HepG2 (cell line): Measurements from ENCODE around the gene NENF. TPM values are rescaled to one million over a fixed set of nuclear protein-coding genes. Genes with fewer than 3 reads are reported as not detected.
"Not testable (repeated sequence)": the region's sequence is repeated elsewhere in the genome, so short reads cannot be mapped to it uniquely, and the experiment has no call there.

Experiments used
- ATAC-seq: fragments of 200-7000 bp; cut with Tn5 transposase; 3 replicates; pipeline ENCODE4 v1.9.1; 2020; ENCODE audit warnings: mild to moderate bottlenecking, moderate library complexity
- BruUV-seq: library from RNA; stranded (reverse); fragments of 400-500 nt; replicated peaks from 2 replicates; lab custom pipeline; 2021; lab: Mats Ljungman, UMichigan
- CTCF ChIA-PET: fragments of 300-600 bp; formaldehyde crosslinking; extraction: SDS; loops from one replicate; lab custom pipeline; 2021; ENCODE audit warnings: low total read pairs, inconsistent platforms, low intra/inter-chr PET ratio; lab: Yijun Ruan, JAX
- POLR2A ChIA-PET: fragments of 350-600 bp; sonication (Branson Sonifier 250); formaldehyde crosslinking; loops from one replicate; lab custom pipeline; 2020; ENCODE audit warnings: antibody characterized with exemption, inconsistent platforms; lab: Yijun Ruan, JAX
- DNase-seq: peaks from one replicate; pipeline ENCODE4 v3.0.0-alpha.2; 2015; ENCODE audit warnings: low spot score
- FAIRE-seq: peaks from 3 replicates; lab custom pipeline; 2011; peaks lifted over from hg19 to GRCh38; lab: Jason Lieb, UNC
- H2AFZ ChIP-seq: one replicate; pipeline ENCODE4 v1.6.1; 2011; ENCODE audit warnings: low read length, inconsistent platforms
- H3K27ac ChIP-seq: fragments of 300-600 bp; 3 replicates; pipeline ENCODE4 v1.8.0; 2011; ENCODE audit warnings: mixed run types, mild to moderate bottlenecking, mixed read lengths, low read length, inconsistent platforms; ENCODE audit not compliant: insufficient read depth; ENCODE audit errors: extremely low read length
- H3K27me3 ChIP-seq, 2 experiments: fragments of 200-600 bp in 1 of 2; 2 replicates in 1 of 2; 3 replicates in 1 of 2; pipeline versions ENCODE4 v1.6.0 to v1.8.0; 2011; ENCODE audit warnings: low read length in 2 of 2, mild to moderate bottlenecking in 2 of 2, moderate library complexity in 2 of 2, inconsistent platforms in 1 of 2; ENCODE audit not compliant: insufficient read depth in 2 of 2, control insufficient read depth in 1 of 2
- H3K36me3 ChIP-seq, 2 experiments: fragments of 200-600 bp in 1 of 2; replicated peaks in 1 of 2; 2 replicates in 1 of 2; 3 replicates in 1 of 2; pipeline versions ENCODE4 v1.5.1 to v1.8.0; 2011; ENCODE audit warnings: low read length in 2 of 2, inconsistent platforms in 1 of 2; ENCODE audit not compliant: insufficient read depth in 2 of 2, control insufficient read depth in 1 of 2
- H3K4me1 ChIP-seq: 2 replicates; pipeline ENCODE4 v1.5.1; 2012; ENCODE audit warnings: low read length, inconsistent platforms; ENCODE audit not compliant: insufficient read depth
- H3K4me2 ChIP-seq: 2 replicates; pipeline ENCODE4 v1.6.0; 2011; ENCODE audit warnings: low read depth, low read length, inconsistent platforms
- H3K4me3 ChIP-seq, 3 experiments: fragments of 200-600 bp in 1 of 3; sonication (generic), shearing (Covaris generic) in 1 of 3; replicated peaks in 1 of 3; 2 replicates each; pipeline ENCODE4 v1.5.1; 2011 to 2016; ENCODE audit warnings: low read length in 3 of 3, inconsistent platforms in 2 of 3, low read depth in 2 of 3, mild to moderate bottlenecking in 2 of 3, control low read depth in 1 of 3, mixed read lengths in 1 of 3; ENCODE audit not compliant: insufficient read depth in 1 of 3
- H3K79me2 ChIP-seq: one replicate; pipeline ENCODE4 v1.6.1; 2011; ENCODE audit warnings: low read length, inconsistent platforms; ENCODE audit not compliant: insufficient read depth
- H3K9ac ChIP-seq: 2 replicates; pipeline ENCODE4 v1.6.0; 2011; ENCODE audit warnings: mild to moderate bottlenecking, low read depth, low read length, inconsistent platforms; ENCODE audit not compliant: insufficient read depth
- H3K9me3 ChIP-seq: 2 replicates; pipeline ENCODE4 v1.5.1; 2012; ENCODE audit warnings: mild to moderate bottlenecking, low read length
- H4K20me1 ChIP-seq: 2 replicates; pipeline ENCODE4 v1.6.0; 2011; ENCODE audit warnings: inconsistent platforms, mild to moderate bottlenecking, low read length, moderate library complexity; ENCODE audit not compliant: insufficient read depth
- CBX2 ChIP-seq, 2 experiments: fragments of 200-600 bp in 1 of 2; sonication (generic); formaldehyde crosslinking in 1 of 2; IDR thresholded peaks; 2 replicates each; pipeline versions ENCODE4 v1.7.0 to v1.8.1; 2018 to 2022; ENCODE audit warnings: low read depth in 2 of 2, low read length in 1 of 2, mild to moderate bottlenecking in 1 of 2, missing genetic modification reagents in 1 of 2
- ZNF317 ChIP-seq: sonication (generic); formaldehyde crosslinking; IDR thresholded peaks from 2 replicates; pipeline ENCODE4 v1.5.0; 2020; ENCODE audit warnings: mild to moderate bottlenecking, missing genetic modification reagents
- ZNF510 ChIP-seq: sonication (generic); formaldehyde crosslinking; IDR thresholded peaks from 2 replicates; pipeline ENCODE4 v1.4.0; 2020; ENCODE audit warnings: low read depth, mild to moderate bottlenecking, missing genetic modification reagents
- WGBS: methylation state at CpG from one replicate; pipeline ENCODE4 v1.1.6; 2017; ENCODE audit warnings: low lambda C conversion rate; 5-methylcytosine and 5-hydroxymethylcytosine counted together
- in situ Hi-C: cut with HindIII; loops from 2 replicates; pipeline ENCODE4 v1.10.0; 2017; ENCODE audit warnings: low pct_unique_long_range_greater_than_20kb; ENCODE audit not compliant: extremely low pct_ligation_motif_present
- intact Hi-C: fragments of 100-400 bp; cut with micrococcal nuclease; formaldehyde crosslinking; loops from one replicate; pipeline ENCODE4 v1.10.0; 2022; ENCODE audit not compliant: unreplicated experiment
- polyA plus RNA-seq, 8 experiments: library from polyadenylated mRNA; depleted of rRNA in 3 of 8; stranded (reverse) in 7 of 8; unstranded in 1 of 8; fragments of >200 nt; fragmentation: Illumina TruSeq in 4 of 8; extraction: Trizol in 4 of 8; gene quantifications; 2 replicates each; pipeline versions ENCODE4 v1.2.1 to v1.2.3, GENCODE V29; 2011 to 2016; ENCODE audit warnings: low read depth in 4 of 8, missing spikeins in 1 of 8, mixed read lengths in 1 of 8; ENCODE audit not compliant: insufficient read depth in 1 of 8
- total RNA-seq, 5 experiments: library from RNA; depleted of rRNA; stranded (reverse); fragments of >200 nt; fragmentation: Illumina TruSeq; extraction: Trizol; gene quantifications; 2 replicates each; pipeline ENCODE4 v1.2.3, GENCODE V29; 2016; ENCODE audit warnings: low read depth in 1 of 5

Gene NENF
- total and polyA plus RNA-seq, 2 of the 13 experiments (the other 11 are each of a cell fraction or from before 2014, with no cell fraction given), result 31.7 to 40.4 TPM

DNA sequence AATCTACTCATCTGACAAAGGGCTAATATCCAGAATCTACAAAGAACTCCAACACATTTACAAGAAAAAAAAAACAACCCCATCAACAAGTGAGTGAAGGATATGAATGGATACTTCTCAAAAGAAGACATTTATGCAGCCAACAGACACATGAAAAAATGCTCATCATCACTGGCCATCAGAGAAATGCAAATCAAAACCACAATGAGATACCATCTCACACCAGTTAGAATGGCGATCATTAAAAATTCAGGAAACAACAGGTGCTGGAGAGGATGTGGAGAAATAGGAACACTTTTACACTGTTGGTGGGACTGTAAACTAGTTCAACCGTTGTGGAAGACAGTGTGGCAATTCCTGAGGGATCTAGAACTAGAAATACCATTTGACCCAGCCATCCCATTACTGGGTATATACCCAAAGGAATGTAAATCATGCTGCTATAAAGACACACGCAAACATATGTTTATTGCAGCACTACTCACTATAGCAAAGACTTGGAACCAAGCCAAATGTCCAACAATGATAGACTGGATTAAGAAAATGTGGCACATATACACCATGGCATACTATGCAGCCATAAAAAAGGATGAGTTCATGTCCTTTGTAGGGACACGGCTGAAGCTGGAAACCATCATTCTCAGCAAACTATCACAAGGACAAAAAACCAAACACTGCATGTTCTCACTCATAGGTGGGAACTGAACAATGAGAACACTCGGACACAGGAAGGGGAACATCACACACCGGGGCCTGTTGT lies 36.9 kb upstream of the NENF start:
- H3K4me3 ChIP-seq, H3K36me3 ChIP-seq, CTCF ChIA-PET, H3K9ac ChIP-seq, H3K27me3 ChIP-seq, H3K4me2 ChIP-seq, POLR2A ChIA-PET, in situ Hi-C loops, BruUV-seq, H3K27ac ChIP-seq, H3K79me2 ChIP-seq, DNase-seq, H4K20me1 ChIP-seq, FAIRE-seq, intact Hi-C loops, ATAC-seq, H3K4me1 ChIP-seq, H2AFZ ChIP-seq: not testable (repeated sequence)
- 95% methylated on average over 6 of the region's 6 CpGs for WGBS
- H3K9me3 ChIP-seq, result peaks cover 10% of the 10 kb centered on the region; the same call in 1 of the 2 replicates

DNA sequence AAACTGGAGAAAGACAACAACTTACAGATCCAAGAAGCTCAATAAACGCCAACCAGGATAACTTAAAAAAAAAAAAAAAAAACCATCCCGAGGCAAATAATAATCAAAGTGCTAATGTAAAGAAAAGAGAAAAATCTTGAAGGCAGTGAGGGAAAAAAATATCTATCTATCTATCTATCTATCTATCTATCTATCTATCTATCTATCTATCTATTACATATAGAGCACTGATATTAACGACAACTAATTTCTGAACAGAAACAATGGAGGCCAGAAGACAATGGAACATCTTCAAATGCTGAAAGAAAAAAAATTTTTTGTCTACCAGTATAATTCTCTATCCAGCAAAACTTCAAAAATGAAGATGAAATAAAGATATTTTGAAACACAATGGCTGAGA lies 36.1 kb upstream of the NENF start:
- in situ Hi-C loops (no loop called here), intact Hi-C loops (no loop called here)
- TF ChIP-seq ZNF510 (CRISPR knock-in tag) (no peak), ZNF317 (CRISPR knock-in tag) (peak; percentile 99), CBX2 (IDR thresholded peaks at IDR 0.05; ENCODE audit: low read depth, low read length) (no peak), CBX2 (CRISPR knock-in tag; IDR thresholded peaks at IDR 0.05; ENCODE audit: low read depth) (no peak)
- Histone ChIP-seq H4K20me1 (no peaks in the 10 kb centered on the region), H3K4me1 (no peaks in the 10 kb centered on the region), H3K9me3 (peaks cover 10% of the 10 kb centered on the region; the same call in 1 of the 2 replicates), H3K27ac (no peak overlapping the region), H3K27me3 (no peaks in the 10 kb centered on the region), H3K9ac (no peak overlapping the region), H3K79me2 (no peaks in the 10 kb centered on the region), H2AFZ (no peak overlapping the region), H3K4me2 (no peak overlapping the region), H3K4me3 (no peak overlapping the region), H3K36me3 (peaks cover 0 to 4% of the 10 kb centered on the region in 2 experiments; a peak in 1 of 5 replicates)
- CTCF ChIA-PET, result no interaction called here
- ATAC-seq (no peak), FAIRE-seq (no peak), DNase-seq (no peak)
- 92% methylated on average over 3 of the region's 3 CpGs for WGBS
- POLR2A ChIA-PET, result no interaction called here
- no TSS peak for BruUV-seq
